ENCODE data around the gene HMHB1. TPM values are rescaled to one million over a fixed set of nuclear protein-coding genes. Genes with fewer than 3 reads are reported as not detected.

The HMHB1 gene
- polyA plus RNA-seq, 1 donor (not counting 4 experiments of a cell fraction or from before 2014, with no cell fraction given) = not detected

- no peak overlapping the region for H3K27ac ChIP-seq (ENCODE audit: control insufficient read depth, insufficient read depth, low read length)
- H3K4me2 ChIP-seq (ENCODE audit: control insufficient read depth, extremely low read depth, insufficient read depth, low read depth, low read length) = no peak overlapping the region
- H4K20me1 ChIP-seq (ENCODE audit: control insufficient read depth, extremely low read depth, insufficient read depth, low read length) = no peaks in the 10 kb centered on the region
- no peak overlapping the region for H3K4me3 ChIP-seq (ENCODE audit: control insufficient read depth in 2 of 3, extremely low read depth in 1 of 3, insufficient read depth in 2 of 3, low read depth in 1 of 3, low read length in 3 of 3)
- no peaks in the 10 kb centered on the region for H3K4me1 ChIP-seq (ENCODE audit: control insufficient read depth, extremely low read depth, insufficient read depth, low read length)
- H3K9me3 ChIP-seq (ENCODE audit: control insufficient read depth, low read depth, low read length) = no peaks in the 10 kb centered on the region
- TF ChIP-seq CTCF (optimal IDR thresholded peaks at IDR 0.05 in 1 of 3, IDR thresholded peaks at IDR 0.05 in 1 of 3, conservative IDR thresholded peaks at IDR 0.05 in 1 of 3; ENCODE audit: extremely low read depth in 1 of 3, insufficient read depth in 2 of 3, low read length in 3 of 3) (no peak), EZH2 (IDR thresholded peaks at IDR 0.05; ENCODE audit: low read length) (no peak)
- no peaks in the 10 kb centered on the region for H3K36me3 ChIP-seq (ENCODE audit: control insufficient read depth in 2 of 2, extremely low read depth in 1 of 2, insufficient read depth in 2 of 2, low read length in 2 of 2)
- dilution Hi-C loops (cut with MboI; ENCODE audit: extremely low pct_ligation_motif_present, low sequenced_read_pairs) = no loop called here
- FAIRE-seq = no peak
- no peaks in the 10 kb centered on the region for H3K9me1 ChIP-seq (ENCODE audit: control insufficient read depth, extremely low read depth, insufficient read depth, low read length)
- H3K27me3 ChIP-seq (ENCODE audit: control insufficient read depth, extremely low read depth, insufficient read depth, low read length) = no peaks in the 10 kb centered on the region
- H3K79me2 ChIP-seq (ENCODE audit: control insufficient read depth, insufficient read depth, low read length) = no peaks in the 10 kb centered on the region
- DNase-seq (ENCODE audit: low read depth, low spot score) = no peak
- H3K9ac ChIP-seq (ENCODE audit: control insufficient read depth, extremely low read depth, insufficient read depth, low read length) = no peak overlapping the region
- H2AFZ ChIP-seq (ENCODE audit: control insufficient read depth, low read length) = no peak overlapping the region
These were observed 29.2 kb upstream of the HMHB1 start for GRCh38 chr5:143782588-143783386.

GRCh38 chr5:143788401-143788800, 23.6 kb upstream of the HMHB1 start:
- Histone ChIP-seq H3K79me2 (ENCODE audit: control insufficient read depth, insufficient read depth, low read length) (no peaks in the 10 kb centered on the region), H4K20me1 (ENCODE audit: control insufficient read depth, extremely low read depth, insufficient read depth, low read length) (no peaks in the 10 kb centered on the region), H2AFZ (ENCODE audit: control insufficient read depth, low read length) (no peak overlapping the region), H3K9me1 (ENCODE audit: control insufficient read depth, extremely low read depth, insufficient read depth, low read length) (no peaks in the 10 kb centered on the region), H3K4me2 (ENCODE audit: control insufficient read depth, extremely low read depth, insufficient read depth, low read depth, low read length) (no peak overlapping the region), H3K36me3 (ENCODE audit: control insufficient read depth in 2 of 2, extremely low read depth in 1 of 2, insufficient read depth in 2 of 2, low read length in 2 of 2) (no peaks in the 10 kb centered on the region), H3K27ac (ENCODE audit: control insufficient read depth, insufficient read depth, low read length) (no peak overlapping the region), H3K9ac (ENCODE audit: control insufficient read depth, extremely low read depth, insufficient read depth, low read length) (no peak overlapping the region), H3K4me3 (ENCODE audit: control insufficient read depth in 2 of 3, extremely low read depth in 1 of 3, insufficient read depth in 2 of 3, low read depth in 1 of 3, low read length in 3 of 3) (no peak overlapping the region), H3K9me3 (ENCODE audit: control insufficient read depth, low read depth, low read length) (no peaks in the 10 kb centered on the region), H3K27me3 (ENCODE audit: control insufficient read depth, extremely low read depth, insufficient read depth, low read length) (no peaks in the 10 kb centered on the region), H3K4me1 (ENCODE audit: control insufficient read depth, extremely low read depth, insufficient read depth, low read length) (no peaks in the 10 kb centered on the region)
- TF ChIP-seq EZH2 (IDR thresholded peaks at IDR 0.05; ENCODE audit: low read length) = no peak
- dilution Hi-C loops (cut with MboI; ENCODE audit: extremely low pct_ligation_motif_present, low sequenced_read_pairs) = no loop called here
- FAIRE-seq (no peak), DNase-seq (ENCODE audit: low read depth, low spot score) (no peak)

Data from keratinocyte (primary cell).